Measurements from ENCODE around the gene AHCYL1. TPM values are rescaled to one million over a fixed set of nuclear protein-coding genes. Genes with fewer than 3 reads are reported as not detected.

Gene AHCYL1
- total RNA-seq, 4 donors from 2014 or later = 82.6 to 102 (median 92.4) TPM

DNA sequence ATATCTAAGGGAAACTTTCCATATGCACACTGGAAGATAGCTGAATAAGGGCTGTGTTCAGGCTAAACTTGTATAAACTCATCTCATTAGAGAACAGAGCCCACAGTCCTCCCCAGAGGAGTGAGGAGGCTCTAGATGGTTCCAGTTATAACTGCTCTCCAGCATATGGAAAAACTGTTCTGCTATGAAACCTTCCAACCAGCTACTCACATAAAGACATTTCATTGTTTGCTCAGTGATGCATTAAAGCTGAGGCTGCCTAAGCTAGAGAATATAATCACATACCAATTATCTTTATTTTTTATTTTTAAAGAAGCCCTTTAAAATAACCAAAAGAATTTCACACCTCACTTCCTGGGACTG, 13.3 kb downstream of the AHCYL1 start:
- Histone ChIP-seq H3K4me1 (peaks cover 16 to 73% (median 33%) of the 10 kb centered on the region in 3 donors), H3K9me3 (no peaks in the 10 kb centered on the region), H3K27ac (no peak overlapping the region)

DNA sequence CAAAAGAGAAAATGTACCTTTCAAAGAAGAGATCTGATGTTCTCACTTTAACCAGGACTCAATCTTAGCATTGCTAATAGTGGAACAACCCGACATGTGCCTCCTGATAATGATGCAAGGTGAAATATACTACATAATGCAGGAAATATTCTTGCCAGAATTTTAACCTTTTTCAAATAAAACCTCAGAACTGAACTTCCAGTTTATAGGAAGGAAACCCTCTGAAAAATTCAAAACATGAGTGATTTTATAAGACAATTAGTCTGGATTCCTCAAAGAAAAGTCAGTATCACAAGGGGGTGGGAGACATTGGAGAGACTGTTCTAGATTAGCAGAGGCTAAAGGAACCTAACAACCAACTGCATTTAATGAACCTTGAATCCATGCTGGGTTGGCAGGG, 18.1 kb downstream of the AHCYL1 start:
- no peaks in the 10 kb centered on the region for H3K9me3 ChIP-seq
- no peaks in the 10 kb centered on the region for H3K36me3 ChIP-seq
- peaks cover 38 to 73% (median 41%) of the 10 kb centered on the region in 3 donors for H3K4me1 ChIP-seq
- TF ChIP-seq EP300 (IDR thresholded peaks at IDR 0.05) (no peak), POLR2A (IDR thresholded peaks at IDR 0.05) (no peak), POLR2AphosphoS5 (IDR thresholded peaks at IDR 0.05) (no peak)
- TF ChIP-seq, protein P1, sequence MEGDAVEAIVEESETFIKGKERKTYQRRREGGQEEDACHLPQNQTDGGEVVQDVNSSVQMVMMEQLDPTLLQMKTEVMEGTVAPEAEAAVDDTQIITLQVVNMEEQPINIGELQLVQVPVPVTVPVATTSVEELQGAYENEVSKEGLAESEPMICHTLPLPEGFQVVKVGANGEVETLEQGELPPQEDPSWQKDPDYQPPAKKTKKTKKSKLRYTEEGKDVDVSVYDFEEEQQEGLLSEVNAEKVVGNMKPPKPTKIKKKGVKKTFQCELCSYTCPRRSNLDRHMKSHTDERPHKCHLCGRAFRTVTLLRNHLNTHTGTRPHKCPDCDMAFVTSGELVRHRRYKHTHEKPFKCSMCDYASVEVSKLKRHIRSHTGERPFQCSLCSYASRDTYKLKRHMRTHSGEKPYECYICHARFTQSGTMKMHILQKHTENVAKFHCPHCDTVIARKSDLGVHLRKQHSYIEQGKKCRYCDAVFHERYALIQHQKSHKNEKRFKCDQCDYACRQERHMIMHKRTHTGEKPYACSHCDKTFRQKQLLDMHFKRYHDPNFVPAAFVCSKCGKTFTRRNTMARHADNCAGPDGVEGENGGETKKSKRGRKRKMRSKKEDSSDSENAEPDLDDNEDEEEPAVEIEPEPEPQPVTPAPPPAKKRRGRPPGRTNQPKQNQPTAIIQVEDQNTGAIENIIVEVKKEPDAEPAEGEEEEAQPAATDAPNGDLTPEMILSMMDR (IDR thresholded peaks at IDR 0.05) = no peak
- 90 to 100% methylated on average over 1 of the region's 1 CpG for WGBS, 2 donors (ENCODE audit: low coverage in 1 of 2)
- H3K27me3 ChIP-seq = no peaks in the 10 kb centered on the region
- ATAC-seq = no peak
- H3K4me3 ChIP-seq = no peak overlapping the region
- H3K27ac ChIP-seq = peak overlapping the region in 3 of 4 donors; percentile 75 to 79 (median 78)

More for the DNA sequence above, 13.3 kb downstream of the AHCYL1 start:
- H3K36me3 ChIP-seq = no peaks in the 10 kb centered on the region
- ATAC-seq = no peak
- TF ChIP-seq POLR2AphosphoS5 (IDR thresholded peaks at IDR 0.05) (no peak), EP300 (IDR thresholded peaks at IDR 0.05) (no peak), POLR2A (IDR thresholded peaks at IDR 0.05) (no peak)
- TF ChIP-seq, protein P1 (IDR thresholded peaks at IDR 0.05) = no peak
- no peak overlapping the region for H3K4me3 ChIP-seq
- no peaks in the 10 kb centered on the region for H3K27me3 ChIP-seq

DNA sequence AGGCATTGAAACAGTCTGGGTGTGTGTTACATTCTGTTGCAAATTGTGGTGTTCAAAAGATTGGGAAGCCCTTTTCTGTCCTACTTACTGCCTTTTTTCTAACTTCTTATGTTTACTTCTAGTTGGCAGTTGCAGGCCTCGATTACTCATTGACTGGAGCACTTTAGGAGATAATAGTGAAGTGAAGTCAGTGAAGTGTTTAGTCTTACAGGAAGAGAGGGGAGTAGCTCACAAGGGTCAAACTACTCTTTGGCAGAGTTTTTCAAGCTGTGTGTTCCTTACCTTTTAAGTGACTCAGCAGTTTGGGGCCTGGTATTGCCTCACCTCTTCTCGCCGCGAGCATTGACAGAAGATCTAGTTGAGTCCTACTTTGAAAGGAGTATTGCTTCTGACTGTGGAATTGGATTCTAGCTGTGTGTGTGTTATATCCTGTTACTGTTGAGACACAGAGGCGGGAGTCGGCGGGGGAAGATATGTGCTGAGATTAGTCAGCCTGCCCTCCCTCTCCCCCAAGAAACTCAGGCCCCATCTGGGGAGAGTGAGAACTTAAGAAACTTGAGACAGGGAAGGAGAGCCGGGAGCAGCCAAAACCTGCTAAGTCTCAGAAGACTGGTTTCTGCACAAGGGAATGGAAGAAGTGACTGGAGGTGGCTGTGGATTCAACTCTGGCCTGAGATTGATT, 19.3 kb downstream of the AHCYL1 start:
- ATAC-seq = peak; percentile 93
- H3K27me3 ChIP-seq = no peaks in the 10 kb centered on the region
- 2 to 12% methylated on average over 3 to 8 of the region's 8 CpGs for WGBS, 2 donors (ENCODE audit: low coverage in 1 of 2)
- H3K4me1 ChIP-seq = peaks cover 38 to 71% (median 41%) of the 10 kb centered on the region in 3 donors
- no peaks in the 10 kb centered on the region for H3K9me3 ChIP-seq
- peak overlapping the region; percentile 0 to 31 for H3K4me3 ChIP-seq
- H3K36me3 ChIP-seq = peaks cover 0 to 1% of the 10 kb centered on the region in 2 donors
- peak overlapping the region; percentile 75 to 79 (median 78) for H3K27ac ChIP-seq
- TF ChIP-seq POLR2A (IDR thresholded peaks at IDR 0.05) (no peak), POLR2AphosphoS5 (IDR thresholded peaks at IDR 0.05) (peak; percentile 92), EP300 (IDR thresholded peaks at IDR 0.05) (no peak)
- TF ChIP-seq, protein P1 (IDR thresholded peaks at IDR 0.05) = peak in 1 of 4 experiments; percentile 10

DNA sequence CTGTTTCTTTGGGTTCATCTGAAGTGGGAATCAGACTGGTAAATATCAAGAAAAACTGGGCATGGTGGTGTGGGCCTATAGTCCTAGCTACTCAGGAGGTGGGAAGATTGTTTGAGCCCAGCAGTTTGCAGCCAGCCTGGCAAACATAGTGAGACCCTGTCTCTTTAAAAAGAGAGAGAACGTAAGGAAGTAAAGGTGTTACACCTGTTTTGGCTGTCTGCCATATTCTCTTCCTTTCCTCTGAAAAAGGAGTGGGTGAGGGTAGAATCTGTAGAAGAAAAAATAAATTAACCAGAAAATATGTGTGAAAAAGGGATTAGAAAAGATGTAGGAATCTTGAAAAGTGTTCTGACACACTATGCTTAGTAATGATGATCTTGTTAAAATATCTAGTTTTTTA, 20.0 kb downstream of the AHCYL1 start:
- 67 to 100% methylated on average over 1 of the region's 1 CpG for WGBS, 2 donors (ENCODE audit: low coverage in 1 of 2)
- TF ChIP-seq POLR2AphosphoS5 (IDR thresholded peaks at IDR 0.05) (no peak), POLR2A (IDR thresholded peaks at IDR 0.05) (no peak), EP300 (IDR thresholded peaks at IDR 0.05) (no peak)
- TF ChIP-seq, protein P1 (IDR thresholded peaks at IDR 0.05) = no peak
- Histone ChIP-seq H3K36me3 (peaks cover 0 to 8% of the 10 kb centered on the region in 2 donors), H3K4me3 (peak overlapping the region in 1 of 2 donors; percentile 31), H3K4me1 (peaks cover 38 to 70% (median 41%) of the 10 kb centered on the region in 3 donors), H3K27ac (peak overlapping the region; percentile 75 to 79 (median 78)), H3K9me3 (no peaks in the 10 kb centered on the region), H3K27me3 (no peaks in the 10 kb centered on the region)
- ATAC-seq = no peak

DNA sequence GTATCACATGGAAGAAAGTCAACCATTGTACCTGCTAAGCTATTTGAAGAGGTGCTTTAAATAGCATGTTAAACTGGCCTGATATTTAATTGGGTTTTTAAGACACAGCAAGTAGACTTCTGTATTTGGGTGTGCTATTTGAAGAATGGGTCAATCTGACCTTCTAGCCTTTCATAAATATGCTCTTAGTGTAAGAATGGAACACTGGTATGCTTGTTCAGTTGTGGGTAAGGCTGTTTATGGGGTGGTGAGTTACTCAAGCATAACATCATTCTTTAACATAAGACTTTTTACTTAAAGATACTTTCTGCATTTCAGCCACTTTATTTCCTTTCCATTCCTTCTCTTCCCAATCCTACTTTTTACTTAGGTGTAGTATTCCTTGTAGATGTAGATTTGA, 21.4 kb downstream of the AHCYL1 start:
- no peaks in the 10 kb centered on the region for H3K27me3 ChIP-seq
- H3K9me3 ChIP-seq = no peaks in the 10 kb centered on the region
- peak overlapping the region in 1 of 4 donors; percentile 32 for H3K27ac ChIP-seq
- no peak overlapping the region for H3K4me3 ChIP-seq
- peaks cover 0 to 22% of the 10 kb centered on the region in 2 donors for H3K36me3 ChIP-seq
- TF ChIP-seq POLR2A (IDR thresholded peaks at IDR 0.05) (no peak), POLR2AphosphoS5 (IDR thresholded peaks at IDR 0.05) (no peak), EP300 (IDR thresholded peaks at IDR 0.05) (no peak)
- TF ChIP-seq, protein P1 (IDR thresholded peaks at IDR 0.05) = no peak
- H3K4me1 ChIP-seq = peaks cover 38 to 64% (median 41%) of the 10 kb centered on the region in 3 donors
- no peak for ATAC-seq
